ENCODE results near the gene C1QTNF1.
A peak's percentile ranks its signal among the peaks of the same experiment; 100 is the strongest.

C1QTNF1 gene

GRCh38 chr17:78993241-78993956 is 30.6 kb upstream of the C1QTNF1 start:
- DNase-seq: peak in 1 of 2 experiments; percentile 34

GRCh38 chr17:78993981-78994671 is 29.8 kb upstream of the C1QTNF1 start:
- no peak for DNase-seq

- no peak for DNase-seq
These were observed 28.8 kb upstream of the C1QTNF1 start for GRCh38 chr17:78995022-78995760.

- DNase-seq: no peak
These were observed 28.1 kb upstream of the C1QTNF1 start for GRCh38 chr17:78995761-78996451.

GRCh38 chr17:78996781-78997201 is 27.2 kb upstream of the C1QTNF1 start:
- DNase-seq: no peak

GRCh38 chr17:78997231-78997741 is 26.7 kb upstream of the C1QTNF1 start:
- DNase-seq: no peak

- DNase-seq: no peak
These were observed 26.1 kb upstream of the C1QTNF1 start for GRCh38 chr17:78997881-78998280.

- no peak for DNase-seq
These were observed 25.5 kb upstream of the C1QTNF1 start for GRCh38 chr17:78998311-78999055.

- no peak for DNase-seq
These were observed 24.8 kb upstream of the C1QTNF1 start for GRCh38 chr17:78999056-78999768.

GRCh38 chr17:78999947-79000395 is 24.0 kb upstream of the C1QTNF1 start:
- no peak for DNase-seq

- DNase-seq: no peak
These were observed 23.4 kb upstream of the C1QTNF1 start for GRCh38 chr17:79000396-79001189.

- DNase-seq: no peak
These were observed 22.6 kb upstream of the C1QTNF1 start for GRCh38 chr17:79001190-79002020.

GRCh38 chr17:79002291-79002690 is 21.7 kb upstream of the C1QTNF1 start:
- DNase-seq: no peak

- DNase-seq: no peak
These were observed 21.0 kb upstream of the C1QTNF1 start for GRCh38 chr17:79002796-79003593.

- DNase-seq: no peak
These were observed 20.1 kb upstream of the C1QTNF1 start for GRCh38 chr17:79003661-79004411.

- DNase-seq: peak; percentile 93 to 97
These were observed 18.7 kb upstream of the C1QTNF1 start for GRCh38 chr17:79005063-79005861.

- no peak for DNase-seq
These were observed 17.9 kb upstream of the C1QTNF1 start for GRCh38 chr17:79006046-79006445.
